HK-2 (cell line): Measurements from ENCODE around the gene NCK2.
"Not testable (repeated sequence)": the region's sequence is repeated elsewhere in the genome, so short reads cannot be mapped to it uniquely, and the experiment has no call there.

Source experiments
- DNase-seq: peaks from one replicate; pipeline ENCODE4 v3.0.0-alpha.2; 2018; ENCODE audit not compliant: unreplicated experiment

NCK2 gene

DNA sequence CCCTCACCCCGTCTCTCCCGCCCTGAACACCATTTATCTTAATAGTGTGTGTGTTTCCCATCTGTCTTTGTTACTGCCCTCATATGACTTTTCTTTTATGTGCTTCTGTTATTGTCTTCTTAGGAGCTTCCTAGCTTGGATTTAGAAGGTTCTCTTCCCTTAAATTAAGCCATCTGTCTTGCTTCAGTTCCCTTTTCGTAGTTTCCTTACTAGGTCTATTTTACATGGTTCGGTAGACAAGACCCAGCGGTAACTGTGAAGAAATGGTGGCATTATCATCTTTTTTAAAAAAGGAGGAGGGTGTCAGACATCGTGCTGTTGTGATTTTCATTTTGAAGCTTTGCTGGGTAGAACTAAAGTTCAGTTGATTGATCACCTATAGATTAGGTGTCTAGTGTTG, 10.3 kb downstream of the NCK2 start:
- DNase-seq: no peak

DNA sequence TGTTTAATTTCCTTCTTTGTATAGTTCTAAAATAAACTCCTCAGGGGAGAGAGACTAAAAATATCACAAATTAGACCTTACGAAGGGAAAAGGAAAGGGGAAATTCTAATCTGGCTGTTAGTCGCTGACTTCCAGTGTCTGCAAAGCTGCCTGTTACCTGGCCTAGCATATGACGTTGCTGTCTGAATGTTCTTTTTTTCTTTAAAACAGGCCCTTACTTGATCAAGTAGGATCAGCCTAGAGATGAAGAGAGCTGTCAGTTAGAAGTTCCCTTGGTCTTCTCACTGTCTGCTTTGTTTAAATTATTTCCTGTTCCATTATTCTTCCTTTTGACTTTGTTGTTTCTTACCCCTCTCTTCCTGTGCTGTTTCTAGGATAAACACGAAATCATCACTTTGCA, 11.2 kb downstream of the NCK2 start:
- DNase-seq: no peak

DNA sequence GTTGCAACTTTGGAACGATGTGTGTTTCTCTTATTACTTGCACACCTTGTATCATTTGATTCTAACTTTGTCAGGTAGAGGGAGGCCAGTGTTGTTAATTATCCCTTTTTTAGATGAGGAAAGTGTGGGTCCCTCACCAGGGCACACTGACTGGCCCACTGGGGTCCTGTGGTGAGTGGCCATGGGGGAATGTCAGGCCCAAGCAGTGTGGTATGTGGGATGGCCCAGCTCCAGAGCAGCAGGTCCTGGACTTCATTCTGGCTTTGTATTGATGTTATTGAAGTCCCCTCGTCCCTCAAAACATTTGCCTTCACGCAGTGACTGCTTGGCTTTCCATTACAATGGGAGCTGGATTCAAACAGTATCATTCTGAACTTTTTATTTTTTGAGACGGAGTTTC, 11.7 kb downstream of the NCK2 start:
- DNase-seq: no peak

DNA sequence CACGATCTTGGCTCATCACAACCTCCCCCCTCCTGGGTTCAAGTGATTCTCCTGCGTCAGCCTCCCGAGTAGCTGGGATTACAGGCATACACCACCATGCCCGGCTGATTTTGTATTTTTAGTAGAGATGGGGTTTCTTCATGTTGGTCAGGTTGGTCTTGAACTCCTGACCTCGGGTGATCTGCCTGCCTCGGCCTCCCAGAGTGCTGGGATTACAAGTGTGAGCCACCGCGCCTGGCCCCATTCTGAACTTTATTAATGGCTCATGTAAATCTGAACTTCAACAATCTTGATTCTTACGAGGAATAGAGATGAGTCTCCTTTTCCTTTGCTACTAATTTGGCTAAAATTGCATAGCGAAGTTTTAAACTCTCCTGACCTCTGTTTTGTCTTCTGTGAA, 12.2 kb downstream of the NCK2 start:
- not testable (repeated sequence) for DNase-seq

DNA sequence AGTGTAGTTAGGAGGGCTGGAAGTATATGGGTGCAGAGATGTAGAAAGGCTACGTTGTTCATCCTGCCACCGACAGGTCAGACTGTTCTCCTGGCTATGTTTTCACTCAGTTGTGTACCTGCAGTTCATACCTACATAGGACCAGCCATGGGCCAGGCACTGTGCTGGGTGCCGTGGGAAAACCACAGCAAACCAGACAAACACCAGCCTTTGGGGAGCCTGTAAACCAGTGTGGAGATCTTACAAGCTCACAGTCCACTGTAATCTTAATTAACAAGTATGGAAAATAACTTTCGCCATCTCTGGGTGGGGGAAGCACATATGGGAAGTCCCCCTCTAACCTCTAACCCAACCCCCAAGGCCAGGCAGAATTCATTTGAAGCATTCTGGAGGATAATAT, 12.7 kb downstream of the NCK2 start:
- no peak for DNase-seq

DNA sequence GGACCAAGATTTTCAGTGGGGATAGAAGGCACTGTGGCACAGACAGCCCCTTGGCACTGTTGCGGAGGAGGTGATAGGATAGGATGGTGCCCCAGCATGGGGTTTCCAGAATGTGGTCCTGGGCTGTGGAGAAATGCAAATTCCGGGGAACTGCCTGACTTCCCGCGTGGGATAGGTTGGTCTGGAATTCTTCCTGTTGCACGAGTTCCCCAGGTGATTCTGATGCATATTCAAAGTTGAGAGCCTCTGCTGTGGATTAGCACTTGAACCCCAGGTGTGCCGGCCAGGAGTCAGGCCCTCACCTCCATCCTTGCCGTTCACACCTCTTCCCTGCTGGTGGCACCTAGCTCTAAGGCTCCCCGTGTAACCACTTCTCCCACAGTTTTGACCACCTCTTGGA, 15.5 kb downstream of the NCK2 start:
- no peak for DNase-seq

DNA sequence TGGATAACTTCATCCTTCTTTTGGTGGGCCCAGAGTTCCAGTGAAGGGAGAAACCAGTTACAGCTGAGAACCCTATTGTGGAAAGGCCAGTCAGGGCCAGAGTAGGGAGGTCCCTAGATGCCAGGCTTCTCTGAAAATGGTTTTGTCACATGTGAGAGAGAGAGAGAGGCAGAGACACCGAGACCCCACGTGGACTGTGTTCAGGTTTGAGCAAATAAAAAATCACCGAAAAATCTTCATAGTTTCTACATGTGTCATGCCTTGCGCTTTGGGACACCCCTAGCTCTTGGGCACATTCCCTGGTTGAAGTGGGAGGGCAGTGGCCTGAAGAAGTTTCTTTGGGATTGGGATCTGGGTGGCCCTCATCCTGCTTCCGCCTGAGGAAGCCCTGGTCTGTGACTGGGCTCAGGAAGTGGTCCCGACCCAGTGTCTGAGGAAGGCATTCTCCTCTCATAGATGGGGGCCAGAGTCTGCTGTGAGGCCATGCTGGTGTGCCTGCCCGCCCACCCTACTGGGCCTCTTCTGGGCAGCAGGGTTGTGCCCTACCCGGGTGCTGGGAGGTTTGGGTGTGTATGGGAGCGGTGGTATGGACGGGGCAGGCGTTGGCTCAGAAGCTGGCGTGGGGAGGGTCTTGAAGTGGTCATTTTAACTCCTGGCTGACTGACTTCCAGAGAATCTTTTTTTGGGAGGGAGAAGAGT, 16.1 kb downstream of the NCK2 start:
- no peak for DNase-seq

DNA sequence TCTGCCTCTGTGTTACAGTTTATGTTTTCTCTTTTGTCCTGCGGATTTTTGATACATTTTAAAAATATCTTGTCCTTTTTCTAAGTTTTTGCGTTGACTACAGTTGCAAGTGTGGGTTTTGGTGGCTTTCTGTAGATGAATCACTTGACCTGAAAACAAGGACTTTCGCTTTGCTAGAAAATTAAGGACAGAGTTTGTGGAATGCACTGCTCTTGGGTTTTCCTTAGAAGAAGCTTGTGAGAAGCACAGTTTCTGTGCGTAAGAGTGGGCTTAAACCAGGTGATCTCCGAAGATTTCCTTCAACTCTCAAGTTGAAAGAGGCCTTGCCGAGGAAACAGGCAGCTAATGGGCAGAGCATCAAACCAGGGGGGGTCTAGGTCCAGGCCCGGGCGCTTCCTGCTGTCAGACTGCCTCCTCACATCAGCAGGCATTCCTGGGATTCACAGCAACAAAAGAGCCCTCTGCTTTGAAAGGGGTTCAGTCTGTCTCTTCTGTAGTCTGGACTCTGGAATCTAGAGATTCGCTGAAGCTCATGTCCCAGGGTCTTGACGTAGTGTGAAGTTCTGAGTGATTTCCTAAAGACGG, 17.3 kb downstream of the NCK2 start:
- no peak for DNase-seq

DNA sequence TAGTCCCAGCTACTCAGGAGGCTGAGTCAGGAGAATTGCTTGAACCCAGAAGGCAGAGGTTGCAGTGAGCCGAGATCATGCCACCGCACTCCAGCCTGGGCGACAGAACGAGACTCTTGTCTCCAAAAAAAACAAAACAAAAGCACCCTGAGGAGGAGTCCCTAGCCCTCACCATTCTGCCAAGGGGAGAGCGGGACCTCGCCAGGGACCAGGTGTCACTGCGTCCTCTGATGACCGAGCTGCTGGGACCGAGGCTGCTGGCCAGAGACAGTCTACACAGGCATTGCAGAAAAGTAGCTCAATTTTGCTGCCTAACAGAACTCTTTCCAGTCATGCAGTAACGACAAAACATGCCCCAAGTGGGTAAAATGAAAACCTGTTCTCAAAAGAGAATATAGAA, 18.4 kb downstream of the NCK2 start:
- DNase-seq: no peak

DNA sequence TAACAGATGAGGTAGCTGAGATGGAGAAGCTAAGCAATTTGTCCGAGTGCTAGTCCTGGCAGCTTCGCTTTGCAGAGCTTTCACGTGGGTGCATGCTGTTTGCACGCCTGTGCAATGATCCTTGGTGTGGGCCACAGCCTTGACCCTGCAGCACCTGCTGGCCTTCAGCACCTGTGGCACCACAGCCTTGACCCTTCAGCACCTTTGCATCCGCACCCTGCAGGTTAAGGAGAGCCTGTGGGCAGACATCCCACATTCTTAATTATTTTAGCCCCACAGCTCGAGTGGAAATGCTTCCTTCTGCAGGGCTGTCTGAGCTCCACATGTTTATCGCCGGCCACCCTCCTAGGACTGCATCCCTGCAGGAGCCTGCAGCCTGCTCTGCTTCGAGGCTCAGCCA, 19.3 kb downstream of the NCK2 start:
- DNase-seq: no peak

DNA sequence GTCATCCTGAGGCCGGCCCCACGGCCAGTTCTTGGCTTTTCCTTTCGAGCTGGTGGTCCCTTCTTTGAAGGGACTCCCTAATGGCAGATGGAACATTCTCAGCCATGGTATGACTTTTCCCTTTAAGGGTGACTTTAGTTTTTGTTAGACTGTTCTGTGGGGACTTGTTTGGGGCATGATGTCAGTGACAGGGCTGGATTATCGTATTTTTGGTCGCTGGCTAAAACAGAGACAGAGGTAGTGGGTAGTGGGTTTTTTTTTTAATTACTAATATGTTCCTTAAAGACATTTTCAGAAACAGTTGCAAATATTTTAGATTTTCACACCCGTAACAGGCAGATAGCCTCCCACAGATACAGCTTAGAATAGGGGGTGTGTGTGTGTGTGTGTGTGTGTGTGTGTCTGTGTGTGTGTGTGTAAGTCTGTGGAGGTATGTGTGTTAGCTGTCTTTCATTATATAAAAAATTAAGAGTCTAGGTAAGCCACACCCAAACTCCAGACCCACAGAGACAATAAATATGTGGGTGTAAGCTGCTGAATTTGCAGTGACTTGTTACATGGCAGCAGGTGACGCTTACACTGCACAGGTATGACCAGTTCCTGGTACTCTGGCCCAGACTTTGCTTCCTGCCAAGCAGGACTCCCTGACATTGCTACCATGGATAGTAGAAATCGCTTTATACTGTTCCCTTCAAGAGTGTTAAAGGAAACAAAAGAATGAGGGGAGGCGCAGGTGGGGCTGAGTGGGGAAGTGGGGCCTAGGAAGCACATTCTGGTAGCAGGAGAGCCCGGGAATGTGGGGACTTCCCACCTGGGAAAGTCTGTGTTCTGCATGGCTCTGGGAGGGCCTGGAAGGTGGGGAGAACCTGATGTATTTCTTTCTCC, 20.9 kb downstream of the NCK2 start:
- no peak for DNase-seq

DNA sequence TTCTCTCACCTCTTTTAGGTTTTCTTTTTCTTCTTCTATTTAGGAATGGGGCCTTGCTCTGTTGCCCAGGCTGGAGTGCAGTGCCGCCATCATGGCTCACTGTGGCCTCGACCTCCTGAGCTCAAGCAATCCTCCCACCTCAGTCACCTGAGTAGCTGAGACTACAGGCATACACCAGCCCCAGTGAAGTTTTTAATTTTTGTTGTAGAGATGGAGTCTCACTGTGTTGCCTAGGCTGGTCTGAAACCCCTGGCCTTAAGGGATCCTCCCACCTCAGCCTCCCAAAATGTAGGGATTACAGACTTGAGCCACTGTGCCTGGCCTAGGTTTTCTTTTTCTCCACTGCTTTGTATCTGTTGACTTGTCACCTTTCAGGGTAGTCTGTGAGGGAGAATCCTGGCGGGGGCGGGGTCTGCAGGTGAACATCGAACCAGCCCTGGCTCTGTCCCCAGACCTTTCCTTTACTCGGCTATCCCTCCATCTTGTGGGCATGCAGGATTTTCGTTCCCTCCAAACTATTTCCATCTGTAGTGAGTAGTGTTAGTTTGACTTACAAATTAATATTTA, 21.7 kb downstream of the NCK2 start:
- DNase-seq: no peak

DNA sequence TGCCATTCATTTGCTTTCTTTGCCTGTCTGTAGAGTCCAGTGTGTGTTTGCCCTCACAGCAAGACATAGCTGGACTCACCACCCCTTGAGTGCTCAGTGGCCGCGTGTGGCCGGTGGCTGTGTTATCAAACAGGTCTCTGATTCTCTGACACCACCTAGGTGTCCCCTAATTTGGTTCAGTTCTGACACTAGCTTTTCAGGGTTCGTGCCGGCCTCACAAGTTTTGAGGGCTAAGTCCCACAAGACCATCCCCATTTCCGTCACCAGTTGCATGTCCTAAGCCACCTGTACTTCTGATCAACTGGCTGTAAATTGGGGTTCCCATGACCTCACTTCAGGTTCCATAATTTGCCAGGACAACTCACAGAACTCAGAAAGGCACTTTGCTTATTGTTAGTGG, 23.5 kb downstream of the NCK2 start:
- DNase-seq: no peak

DNA sequence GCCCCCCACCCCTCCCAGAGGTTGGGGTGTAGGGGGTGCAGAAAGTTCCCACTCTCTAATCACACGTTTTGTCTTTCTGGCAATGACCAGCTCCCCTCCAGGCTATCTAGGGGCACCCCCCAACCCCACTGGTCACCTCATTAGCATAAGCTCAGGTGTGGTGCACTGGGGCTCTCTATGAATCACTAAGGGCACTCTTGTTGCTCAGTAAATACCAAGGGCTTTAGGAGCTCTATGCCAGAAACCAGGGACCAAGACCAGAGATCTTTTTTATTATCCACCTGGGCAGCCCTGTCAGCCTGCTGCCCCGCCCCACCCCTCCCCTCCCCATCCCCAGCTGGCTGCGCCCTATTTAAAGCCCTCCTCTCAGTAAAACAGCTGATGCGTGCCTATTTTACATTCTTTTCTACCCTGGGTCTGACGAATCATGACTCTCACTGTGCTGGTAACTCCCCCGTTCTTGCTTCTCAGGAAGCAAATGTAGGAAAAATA, 24.3 kb downstream of the NCK2 start:
- no peak for DNase-seq

DNA sequence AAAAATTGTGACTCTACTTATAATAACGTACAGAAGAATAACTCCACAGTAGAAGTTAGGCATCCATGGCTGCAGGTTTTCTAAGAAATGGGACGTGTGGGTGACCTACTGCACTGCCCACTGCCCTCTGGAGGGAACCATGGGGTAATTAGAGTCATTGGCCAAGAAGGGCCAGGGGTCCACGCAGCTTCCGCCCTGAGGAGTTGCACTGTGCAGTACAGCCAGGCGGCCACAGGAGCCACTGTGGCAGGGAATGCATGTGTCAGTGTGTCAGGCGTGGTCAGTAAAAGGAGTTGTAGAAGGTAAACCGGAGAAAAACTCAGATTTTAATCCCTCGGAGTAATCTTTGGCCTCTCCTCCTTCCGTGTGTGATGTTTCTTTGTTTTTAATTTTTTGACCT, 24.8 kb downstream of the NCK2 start:
- DNase-seq: no peak

DNA sequence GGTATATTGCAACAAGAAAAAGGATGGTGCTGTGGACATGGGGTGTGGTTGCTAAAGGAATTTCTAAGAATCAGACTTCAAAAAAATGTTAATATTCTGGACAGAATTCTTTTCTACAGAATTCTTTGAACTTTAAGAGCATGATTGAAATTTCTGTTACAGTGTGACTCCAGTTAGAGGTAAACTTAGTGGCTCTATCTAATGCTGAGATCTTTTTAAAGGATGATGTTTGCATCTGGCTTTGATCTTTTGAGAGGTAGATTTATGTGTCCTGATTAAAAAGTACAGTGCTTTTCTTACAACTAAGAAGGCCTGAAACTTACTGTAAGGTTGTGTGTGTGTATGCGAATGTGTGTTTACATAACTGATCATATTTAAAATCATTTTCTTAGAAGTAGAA, 25.4 kb downstream of the NCK2 start:
- DNase-seq: no peak

DNA sequence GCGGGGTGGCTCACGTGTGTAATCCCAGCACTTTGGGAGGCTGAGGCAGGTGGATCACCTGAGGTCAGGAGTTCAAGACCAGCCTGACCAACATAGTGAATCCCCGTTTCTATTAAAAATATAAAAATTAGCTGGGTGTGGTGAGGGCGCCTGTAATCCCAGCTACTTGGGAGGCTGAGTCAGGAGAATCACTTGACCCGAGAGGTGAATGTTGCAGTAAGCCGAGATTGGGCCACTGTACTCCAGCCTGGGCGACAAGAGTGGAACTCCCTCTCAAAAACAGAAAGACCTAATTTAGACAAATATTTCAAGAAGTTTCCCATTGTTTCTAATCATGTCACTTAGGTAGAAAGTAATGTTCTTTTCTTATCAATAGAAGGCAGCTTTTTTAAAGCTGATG, 26.6 kb downstream of the NCK2 start:
- DNase-seq: not testable (repeated sequence)

DNA sequence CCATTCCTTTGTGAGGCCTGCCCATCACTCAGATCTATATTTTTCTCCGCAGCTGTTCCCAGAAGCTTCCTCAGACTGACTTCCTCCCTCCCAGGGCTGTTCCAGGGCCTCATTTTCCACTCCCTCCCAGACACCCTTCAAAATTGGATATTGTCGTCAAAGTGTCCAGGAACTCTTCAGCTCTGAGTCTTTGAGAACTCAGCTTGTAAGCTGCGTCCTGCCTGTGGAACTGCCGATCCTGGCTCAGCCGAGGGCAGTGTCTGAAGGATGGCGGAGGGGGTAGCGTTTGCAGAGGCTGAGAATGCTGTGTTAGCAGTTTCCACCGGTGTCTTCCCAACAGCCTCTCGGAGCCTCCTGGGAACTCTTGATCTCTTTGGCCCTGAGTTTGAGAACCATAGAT, 27.1 kb downstream of the NCK2 start:
- DNase-seq: no peak

DNA sequence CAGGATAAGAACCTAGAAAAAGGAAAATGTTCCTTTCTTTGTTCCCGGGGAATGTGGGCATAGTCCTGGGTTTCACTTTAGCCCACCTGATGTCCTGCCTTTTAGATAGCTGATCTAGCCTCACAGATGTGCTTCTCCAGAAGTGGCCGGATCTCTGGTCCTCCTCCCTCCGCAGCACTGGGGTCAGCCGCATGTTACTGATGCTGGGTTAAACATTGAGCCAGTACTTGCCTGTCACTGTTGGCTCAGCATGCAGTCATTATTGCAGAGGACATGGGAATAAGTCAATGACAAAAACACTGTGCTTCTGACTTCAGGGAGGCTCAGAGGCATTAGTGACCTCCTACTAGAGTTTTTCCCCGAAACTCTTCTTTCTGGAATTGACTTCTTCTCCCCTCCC, 27.6 kb downstream of the NCK2 start:
- no peak for DNase-seq

DNA sequence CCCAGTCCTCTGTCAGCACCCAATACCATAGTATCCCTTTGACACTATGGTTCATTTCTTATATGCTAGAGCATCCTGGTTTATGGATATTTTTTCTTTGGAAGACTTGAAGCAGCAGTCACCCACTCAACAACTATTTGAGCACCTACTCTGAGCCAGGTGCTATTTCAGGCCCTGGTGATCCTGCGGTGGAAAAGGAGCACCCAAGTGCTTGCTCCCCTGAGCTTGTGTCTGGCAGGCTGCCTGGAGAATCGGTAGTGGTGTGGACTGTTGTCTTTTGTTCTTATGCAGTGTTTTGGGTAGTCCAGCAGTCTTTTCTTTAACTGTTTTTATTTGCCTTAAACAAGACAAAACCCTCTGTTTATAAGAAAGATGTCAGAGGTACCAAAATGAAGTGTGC, 28.9 kb downstream of the NCK2 start:
- DNase-seq: no peak

DNA sequence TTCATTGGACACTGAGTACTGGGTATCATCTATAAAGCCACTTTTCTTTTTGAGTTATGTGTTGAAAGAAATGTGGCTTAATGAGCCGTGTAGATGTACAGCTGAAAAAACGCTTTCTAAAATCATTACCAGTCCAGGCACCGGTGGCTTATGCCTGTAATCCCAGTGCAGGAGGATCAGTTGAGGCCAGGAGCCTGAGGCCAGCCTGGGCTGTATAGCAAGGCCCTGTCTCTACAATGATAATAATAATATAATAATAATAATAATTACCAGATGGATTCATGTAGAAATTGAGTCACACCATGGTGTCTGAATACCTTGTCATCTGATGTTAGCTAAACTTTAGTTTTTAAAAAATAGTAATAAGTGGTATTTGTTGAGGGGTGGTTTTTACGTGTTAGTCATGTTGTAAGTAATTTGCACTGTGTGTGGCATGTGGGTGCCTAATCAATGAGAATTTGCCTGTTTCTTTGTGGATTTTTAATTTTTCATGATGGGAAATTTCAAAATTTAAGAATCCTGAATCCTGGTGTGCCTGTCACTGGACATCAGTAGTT, 30.1 kb downstream of the NCK2 start:
- no peak for DNase-seq
